Subcutaneous adipose tissue (tissue), 4 donors: ENCODE measurements around the gene KDM3B. TPM values are rescaled to one million over a fixed set of nuclear protein-coding genes. Genes with fewer than 3 reads are reported as not detected.

Experiments
- total RNA-seq, 4 donors: library from RNA; depleted of rRNA; stranded (reverse); fragments of >200 nt; gene quantifications; one replicate each; pipeline ENCODE4 v1.1.0, GENCODE V29; 2016
- TF ChIP-seq, protein P1 (sequence below): fragments of 450-650 bp; IDR thresholded peaks from one replicate; pipeline ENCODE4 v1.5.1; 2016; ENCODE audit warnings: low read depth, mild to moderate bottlenecking, control low read depth, antibody characterized with exemption, moderate library complexity

The KDM3B gene
- total RNA-seq, 4 donors from 2014 or later = 58.8 to 67.4 (median 62.8) TPM

DNA sequence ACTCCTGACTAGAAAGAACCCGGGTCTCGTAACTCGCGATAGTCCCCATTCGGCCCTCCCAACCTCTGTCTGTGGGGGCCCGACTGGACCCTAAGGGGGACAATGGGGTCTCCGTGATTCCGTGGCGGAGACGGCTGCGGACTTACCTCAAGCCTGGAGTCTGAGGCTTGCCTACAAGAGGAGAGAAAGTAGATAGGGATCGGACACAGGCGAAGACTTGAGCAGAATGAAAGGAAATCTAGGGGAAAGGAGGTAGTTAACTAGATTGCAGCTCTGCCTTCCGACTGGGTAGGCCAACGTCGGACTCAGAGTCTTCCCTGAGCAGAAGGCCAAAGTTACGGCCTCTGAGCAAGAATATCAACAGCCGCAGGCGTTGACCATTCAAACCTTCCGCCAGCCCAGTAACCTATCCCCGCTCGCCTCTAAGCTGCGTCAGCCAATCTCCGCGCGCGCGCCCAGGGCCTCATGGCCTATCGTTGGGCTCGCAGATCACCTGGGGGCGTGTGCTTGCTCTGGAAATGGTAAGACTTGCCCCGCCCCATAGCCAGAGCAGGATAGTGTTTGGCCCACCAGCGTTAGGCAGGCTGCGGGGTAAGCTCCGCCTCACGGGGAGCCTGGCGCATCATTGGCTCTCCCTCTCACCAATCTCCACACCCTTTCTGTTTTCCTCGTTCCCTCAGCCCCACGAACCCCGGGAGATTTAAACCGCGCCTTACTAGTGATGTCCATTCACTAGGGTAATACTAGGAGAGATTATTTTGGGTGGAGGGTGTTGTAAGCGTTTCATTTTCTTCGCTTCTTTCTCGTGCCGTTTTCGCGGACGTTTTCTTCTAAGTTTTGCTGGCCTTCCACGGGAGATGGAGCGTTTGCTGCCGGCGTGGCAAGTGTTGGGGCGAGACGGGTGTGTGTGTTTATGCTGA, 20.8 kb upstream of the KDM3B start, which contains the start of gene CDC25C:
TSS of gene CDC25C (minus strand) at position 356 of the 920 bp plus-strand sequence. CDS start 624 bp downstream, outside the sequence.
- TF ChIP-seq, protein P1, sequence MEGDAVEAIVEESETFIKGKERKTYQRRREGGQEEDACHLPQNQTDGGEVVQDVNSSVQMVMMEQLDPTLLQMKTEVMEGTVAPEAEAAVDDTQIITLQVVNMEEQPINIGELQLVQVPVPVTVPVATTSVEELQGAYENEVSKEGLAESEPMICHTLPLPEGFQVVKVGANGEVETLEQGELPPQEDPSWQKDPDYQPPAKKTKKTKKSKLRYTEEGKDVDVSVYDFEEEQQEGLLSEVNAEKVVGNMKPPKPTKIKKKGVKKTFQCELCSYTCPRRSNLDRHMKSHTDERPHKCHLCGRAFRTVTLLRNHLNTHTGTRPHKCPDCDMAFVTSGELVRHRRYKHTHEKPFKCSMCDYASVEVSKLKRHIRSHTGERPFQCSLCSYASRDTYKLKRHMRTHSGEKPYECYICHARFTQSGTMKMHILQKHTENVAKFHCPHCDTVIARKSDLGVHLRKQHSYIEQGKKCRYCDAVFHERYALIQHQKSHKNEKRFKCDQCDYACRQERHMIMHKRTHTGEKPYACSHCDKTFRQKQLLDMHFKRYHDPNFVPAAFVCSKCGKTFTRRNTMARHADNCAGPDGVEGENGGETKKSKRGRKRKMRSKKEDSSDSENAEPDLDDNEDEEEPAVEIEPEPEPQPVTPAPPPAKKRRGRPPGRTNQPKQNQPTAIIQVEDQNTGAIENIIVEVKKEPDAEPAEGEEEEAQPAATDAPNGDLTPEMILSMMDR = no peak

DNA sequence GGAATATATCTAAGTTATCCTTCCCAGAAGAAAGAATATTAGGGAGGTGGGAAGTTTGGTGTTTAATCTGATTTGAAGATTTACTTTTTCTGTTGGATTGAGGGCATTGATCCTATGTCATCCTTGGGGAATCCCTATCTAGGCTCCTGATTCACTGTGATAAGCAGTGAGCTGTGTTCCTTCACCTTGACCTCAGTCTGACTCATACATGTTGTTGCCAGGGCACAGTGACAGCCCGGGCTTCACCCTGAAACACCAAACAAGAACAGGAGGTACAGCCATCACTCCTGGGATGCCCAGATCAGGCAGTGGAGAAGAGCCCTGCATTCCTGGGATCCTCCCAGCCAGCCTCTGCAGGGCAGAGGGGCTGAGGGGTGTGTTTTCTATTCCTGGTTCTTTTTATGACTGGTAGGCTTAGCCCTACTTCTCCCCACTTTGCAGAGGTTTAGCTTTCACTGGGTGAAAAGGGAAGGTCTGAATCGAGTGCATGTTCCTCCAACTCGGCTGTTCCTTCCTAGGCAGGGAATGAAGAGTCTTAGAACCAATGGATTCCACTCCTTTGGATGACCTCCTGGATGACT, 17.5 kb upstream of the KDM3B start:
- TF ChIP-seq, protein P1 = no peak

DNA sequence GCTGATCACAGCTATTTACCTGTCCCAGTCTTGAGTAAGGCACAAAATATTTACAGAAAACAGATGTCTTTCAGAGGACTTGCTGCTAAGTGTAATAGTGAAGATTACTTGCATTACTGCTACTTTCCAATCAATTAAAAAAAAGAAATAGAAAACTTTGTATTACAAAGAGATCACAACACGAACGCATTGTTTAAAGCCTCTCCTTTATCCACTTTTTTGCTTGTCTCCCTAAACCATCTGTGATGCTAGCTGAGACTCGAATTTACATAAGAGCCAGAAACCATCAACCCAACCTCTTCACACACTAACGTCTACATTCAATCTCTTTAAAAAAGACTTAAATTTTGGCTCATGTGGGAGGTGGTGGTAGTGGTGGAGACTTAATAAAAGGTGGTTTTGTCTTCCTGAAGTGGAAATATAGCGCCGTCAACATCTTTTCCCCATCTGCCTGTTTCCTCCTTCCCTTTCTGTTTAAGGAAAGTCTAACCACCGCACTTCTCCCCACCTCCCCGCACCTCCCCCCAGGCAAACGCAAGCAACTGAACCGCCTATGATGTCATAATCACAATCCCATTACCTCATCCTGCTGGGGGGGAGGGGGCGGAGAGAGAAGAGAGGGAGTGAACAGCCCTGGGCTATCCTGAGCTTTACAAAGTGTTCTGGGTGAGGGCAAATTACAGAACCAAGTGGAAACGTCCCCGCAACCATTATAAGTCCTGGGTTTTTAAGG, 15.4 kb upstream of the KDM3B start:
- TF ChIP-seq, protein P1 = no peak

DNA sequence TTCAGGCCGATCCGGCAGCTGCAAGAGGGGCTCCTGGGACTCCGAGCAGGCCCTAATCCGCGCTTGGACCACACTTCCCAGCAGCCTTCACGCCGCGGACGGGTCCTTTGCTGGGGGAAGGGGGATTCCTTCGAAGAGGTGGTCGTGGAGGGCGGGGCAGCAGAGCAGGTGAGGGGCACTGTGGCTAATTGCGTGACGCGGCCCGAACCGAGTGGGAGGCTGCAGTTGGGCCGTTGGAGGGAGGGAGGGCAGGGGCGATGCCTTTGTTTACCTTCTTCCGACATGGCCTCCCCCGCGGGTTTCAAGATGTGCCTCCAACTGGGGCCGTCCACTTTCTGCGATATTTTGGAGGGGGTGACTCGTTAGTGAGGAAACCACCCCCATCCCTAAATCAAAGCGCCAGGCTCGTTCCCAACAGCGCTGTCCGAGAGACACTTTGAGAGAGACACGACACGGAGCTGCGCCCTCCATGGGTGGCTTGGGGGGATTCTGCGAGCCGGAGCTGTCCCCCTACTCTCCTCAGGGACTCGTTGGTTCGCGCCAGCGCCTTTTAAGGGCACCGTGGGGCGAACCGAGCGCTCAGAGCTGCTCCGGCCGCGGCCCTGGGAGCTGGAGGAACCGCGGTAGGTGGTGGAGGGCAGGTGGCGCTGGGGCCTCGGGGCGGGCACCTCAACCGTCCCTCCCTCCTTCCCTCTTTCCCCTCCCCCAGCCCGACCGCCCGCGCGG, 14.6 kb upstream of the KDM3B start, which contains the start of gene FAM53C:
TSS of gene FAM53C (plus strand) at position 582 of the 726 bp plus-strand sequence. CDS start 3,070 bp downstream, outside the sequence.
- TF ChIP-seq, protein P1 = no peak

DNA sequence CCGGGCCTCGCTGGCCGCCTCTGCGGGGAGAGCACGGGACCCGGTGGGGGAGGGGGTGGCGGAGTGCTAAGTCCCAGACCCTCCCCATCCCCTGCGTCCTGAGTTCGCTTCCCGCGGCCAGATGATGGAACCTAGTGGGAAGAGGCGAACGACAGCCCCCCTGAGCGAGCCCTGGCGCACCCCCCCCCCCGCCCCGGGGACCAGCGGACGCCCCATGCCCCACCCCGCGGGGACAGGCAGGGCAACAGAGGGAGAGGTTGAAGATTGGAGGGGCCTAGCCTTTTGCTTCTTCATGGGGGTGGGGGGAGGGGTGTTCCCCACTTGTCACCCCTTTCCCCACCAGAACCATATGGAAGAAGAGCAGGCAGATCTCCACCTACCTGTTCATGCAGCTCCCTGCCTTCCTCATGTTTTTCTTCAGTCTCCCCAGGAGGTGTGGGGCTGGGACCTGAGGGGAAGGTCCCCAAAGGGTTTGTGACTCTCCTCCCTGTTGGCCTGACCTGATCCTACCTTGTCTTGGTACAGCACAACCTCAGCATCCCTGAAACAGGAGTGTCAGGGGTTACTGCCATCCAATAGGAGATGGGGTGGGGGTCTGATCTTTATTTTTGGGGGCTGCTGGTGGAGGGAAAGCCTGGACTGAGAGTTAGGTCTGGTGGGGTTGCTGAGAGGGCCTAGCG, 13.9 kb upstream of the KDM3B start:
- TF ChIP-seq, protein P1 = no peak

DNA sequence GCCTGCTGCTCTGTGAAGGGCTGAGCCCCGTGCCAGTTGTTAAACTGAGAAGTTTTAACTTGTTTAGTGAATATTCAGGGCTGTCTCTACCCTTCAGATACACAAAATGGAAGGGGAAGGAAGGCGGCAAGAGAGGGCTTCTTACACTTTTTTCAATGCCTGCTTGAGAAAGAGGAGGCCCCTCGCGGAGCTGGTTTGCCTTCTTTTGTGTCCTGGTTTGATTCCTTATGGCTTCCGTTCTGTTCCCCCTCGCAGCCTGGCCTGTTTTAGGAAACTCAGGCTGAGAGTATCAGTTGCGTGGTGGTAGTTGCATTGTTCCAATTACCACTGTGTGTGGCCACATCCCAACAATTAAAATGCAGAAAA, 13.4 kb upstream of the KDM3B start:
- TF ChIP-seq, protein P1 = no peak
